Ishikawa (cell line): ENCODE results near the gene MICOS13.

Experiments used
- YY1 ChIP-seq: IDR thresholded peaks from 2 replicates; pipeline ENCODE4 v1.6.1; 2012; ENCODE audit warnings: low read depth
- ZBTB7A ChIP-seq: IDR thresholded peaks from 2 replicates; pipeline ENCODE4 v1.6.1; 2012; ENCODE audit warnings: low read depth

DNA sequence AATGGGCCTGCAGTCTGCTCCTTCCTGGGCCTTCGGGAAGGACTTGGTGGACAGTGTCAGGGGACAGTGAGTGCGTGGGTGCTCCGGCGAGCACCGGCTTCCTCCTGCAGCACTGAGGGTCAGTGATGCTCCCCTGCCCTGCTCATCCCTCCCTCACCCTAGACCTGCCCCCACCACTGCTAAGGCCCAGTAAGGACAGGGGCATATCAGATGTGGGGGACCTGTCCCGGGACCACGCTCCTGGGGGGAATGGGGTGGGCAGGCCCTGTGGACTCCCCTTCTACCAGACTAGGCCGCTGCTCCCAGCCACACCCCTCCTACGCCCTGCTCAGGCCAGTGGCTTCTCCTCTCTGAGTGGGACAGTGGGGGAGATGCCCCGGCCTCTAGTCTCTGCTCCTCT, 3.2 kb downstream of the MICOS13 start:
- TF ChIP-seq ZBTB7A = no peak
- TF ChIP-seq YY1 = no peak
